ENCODE data around the gene CATSPER4.
"Not testable (repeated sequence)": the region's sequence is repeated elsewhere in the genome, so short reads cannot be mapped to it uniquely, and the experiment has no call there.

Gene CATSPER4

DNA sequence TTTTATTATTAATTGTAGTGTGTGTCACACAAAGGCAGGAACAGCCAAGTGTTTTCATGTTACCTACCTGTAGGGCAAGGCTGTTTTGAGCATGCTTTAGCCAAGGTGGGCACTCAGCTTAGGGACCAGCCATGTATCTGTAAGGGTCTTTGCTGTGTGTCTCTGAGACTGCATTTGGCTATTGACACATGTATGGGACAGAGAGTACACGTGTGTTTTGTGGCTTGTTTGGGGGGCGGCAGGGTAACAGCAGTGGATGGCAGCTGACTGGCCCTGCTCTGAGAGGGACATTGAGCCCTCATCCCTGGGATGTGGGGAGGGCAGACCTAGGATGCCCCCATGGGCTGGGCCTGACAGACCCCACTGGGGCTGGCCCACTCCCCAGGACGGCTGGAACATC, 6.9 kb downstream of the CATSPER4 start:
- no peak for DNase-seq

- no peak for DNase-seq
These were observed 7.4 kb downstream of the CATSPER4 start for GRCh38 chr1:26197813-26198212.

DNA sequence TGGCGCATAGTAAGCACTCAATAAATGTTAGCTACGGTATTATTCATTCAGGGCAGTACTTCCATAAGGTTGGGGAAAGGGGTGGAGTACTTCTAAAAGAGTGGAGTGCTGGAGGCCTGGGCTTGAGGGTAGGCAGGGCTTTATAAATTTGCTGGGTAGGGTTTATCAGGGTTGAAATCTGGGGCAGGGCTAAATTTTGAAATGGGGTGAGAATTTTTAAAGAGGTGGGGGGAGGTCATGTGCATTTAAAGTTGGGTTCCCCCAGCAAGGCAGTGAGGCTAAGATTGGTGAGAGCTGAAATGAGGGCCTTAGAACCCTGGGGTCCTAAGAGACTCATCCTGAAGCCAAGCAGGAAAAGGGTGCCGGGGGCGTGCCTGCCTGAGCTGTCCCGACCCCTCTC, 10.0 kb downstream of the CATSPER4 start:
- no peak for DNase-seq

DNA sequence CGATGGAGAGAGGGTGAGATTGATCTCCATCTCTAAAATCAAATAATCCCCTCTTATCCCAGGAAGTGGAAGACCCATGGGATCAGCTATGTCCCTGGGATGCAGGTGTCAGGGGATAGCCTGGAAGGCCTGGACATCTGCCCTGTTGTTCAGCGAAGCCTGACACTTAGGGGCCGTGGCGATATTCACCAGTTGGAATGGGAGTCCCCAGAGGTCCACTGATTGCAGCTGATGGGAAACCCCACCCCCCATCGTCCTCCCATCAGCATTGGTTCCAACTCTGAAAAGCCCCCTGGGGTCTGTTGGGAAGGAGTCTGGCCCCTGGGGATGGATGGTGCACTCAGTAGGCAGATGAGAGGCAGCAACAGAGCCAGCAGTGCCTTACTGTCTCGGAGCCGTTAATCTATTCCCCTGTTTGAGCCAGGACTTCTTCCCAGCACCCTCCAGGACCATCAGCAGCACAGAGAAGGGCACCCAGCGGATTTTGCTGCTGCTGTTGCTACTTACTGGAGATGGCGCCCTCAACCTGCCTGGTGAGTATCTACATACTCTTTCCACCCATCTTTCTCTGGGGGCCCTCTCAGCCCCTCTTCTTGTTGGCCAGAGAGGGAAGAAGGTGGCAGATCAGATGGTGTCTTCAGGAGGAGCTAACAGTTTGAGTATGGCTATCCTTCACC, 13.4 kb downstream of the CATSPER4 start:
- DNase-seq, result peak; percentile 31

GRCh38 chr1:26210147-26210870, 19.9 kb downstream of the CATSPER4 start:
- no peak for DNase-seq

DNA sequence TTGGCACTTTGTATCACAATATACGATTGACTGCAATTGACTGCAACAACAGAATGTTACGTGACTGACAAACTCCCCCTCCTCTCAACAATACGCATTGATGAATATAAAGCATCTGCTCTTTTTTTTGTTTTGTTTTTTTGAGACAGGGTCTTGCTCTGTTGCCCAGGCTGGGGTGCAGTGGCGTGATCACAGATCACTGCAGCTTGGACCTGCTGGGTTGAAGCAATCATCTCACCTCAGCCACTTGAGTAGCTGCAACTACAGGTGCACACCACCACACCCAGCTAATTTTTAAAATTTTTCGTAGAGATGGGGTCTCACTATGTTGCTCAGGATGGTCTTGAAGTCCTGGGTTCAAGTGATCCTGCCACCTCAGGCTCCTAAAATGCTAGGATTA, 22.3 kb downstream of the CATSPER4 start:
- no peak for DNase-seq

DNA sequence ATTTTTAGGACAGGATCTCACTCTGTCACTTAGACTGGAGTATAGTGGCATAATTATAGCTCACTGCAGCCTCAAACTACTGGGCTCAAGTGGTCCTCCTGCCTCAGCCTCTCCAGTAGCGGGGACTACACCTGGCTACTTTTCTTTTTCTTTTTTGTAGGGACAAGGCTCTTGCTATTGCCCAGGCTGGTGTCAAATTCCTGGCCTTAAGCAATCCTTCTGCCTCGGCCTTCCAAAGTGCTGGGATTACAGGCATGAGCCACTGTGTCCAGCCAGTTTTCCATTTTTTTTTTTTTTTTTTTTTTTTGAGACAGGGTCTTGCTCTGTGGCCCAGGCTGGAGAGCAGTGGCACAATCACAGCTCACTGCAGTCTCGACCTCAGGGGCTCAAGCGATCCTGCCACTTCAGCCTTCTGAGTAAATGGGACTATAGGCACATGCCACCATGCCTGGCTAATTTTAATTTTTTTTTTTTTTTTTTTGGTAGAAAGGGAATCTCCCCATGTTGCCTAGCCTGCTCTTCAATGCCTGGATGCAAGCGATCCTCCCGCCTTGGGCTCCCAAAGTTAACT, 23.0 kb downstream of the CATSPER4 start:
- no peak for DNase-seq

GRCh38 chr1:26215246-26215645, 24.8 kb downstream of the CATSPER4 start:
- no peak for DNase-seq

GRCh38 chr1:26218906-26219494, 28.6 kb downstream of the CATSPER4 start:
- DNase-seq, result no peak

- peak; percentile 21 for DNase-seq
These were observed 30.0 kb downstream of the CATSPER4 start for GRCh38 chr1:26220199-26220912.

- no peak for DNase-seq
These were observed 30.7 kb downstream of the CATSPER4 start for GRCh38 chr1:26221094-26221493.

GRCh38 chr1:26224606-26225005, 34.2 kb downstream of the CATSPER4 start:
- no peak for DNase-seq

DNA sequence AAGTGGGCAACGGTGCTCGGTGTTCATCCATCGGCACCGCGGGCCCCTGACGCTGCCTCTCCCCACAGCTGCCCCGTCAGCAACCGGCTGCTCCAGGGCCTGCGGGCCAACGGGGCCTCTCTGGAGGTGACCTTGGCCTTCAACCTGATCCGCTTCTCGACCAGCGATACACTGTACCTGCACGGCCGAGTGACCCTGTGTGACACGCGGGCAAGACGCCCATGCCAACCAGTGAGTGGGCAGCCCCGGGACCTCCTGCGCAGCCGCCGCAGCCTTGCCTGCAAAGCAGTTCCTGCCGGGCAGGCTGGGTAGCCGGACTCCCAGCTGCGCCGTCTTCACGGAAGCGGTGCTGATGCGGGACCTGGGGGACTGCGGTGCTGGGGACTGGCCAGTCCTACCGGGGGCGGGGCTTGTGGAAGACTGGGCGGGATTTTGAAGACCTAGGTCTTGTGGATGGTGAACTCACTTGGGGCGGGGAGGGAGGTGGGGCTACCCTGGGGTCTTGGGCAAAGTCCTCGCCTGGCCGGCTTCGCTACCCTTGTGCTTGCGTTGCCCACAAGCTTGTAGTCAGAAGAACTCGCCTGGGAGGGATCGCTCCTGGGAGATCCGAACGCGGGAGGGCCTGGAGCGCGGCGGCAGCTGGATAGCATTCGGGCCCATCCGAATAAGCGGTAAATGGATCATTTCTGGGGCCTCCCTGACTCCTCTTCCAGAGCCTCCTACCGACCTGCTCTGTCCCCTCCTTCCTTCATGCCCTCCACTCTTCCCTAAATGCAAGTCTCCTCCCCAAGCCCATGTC, 34.8 kb downstream of the CATSPER4 start:
- no peak for DNase-seq

GRCh38 chr1:26230682-26231081, 40.3 kb downstream of the CATSPER4 start:
- DNase-seq, result not testable (repeated sequence)

DNA sequence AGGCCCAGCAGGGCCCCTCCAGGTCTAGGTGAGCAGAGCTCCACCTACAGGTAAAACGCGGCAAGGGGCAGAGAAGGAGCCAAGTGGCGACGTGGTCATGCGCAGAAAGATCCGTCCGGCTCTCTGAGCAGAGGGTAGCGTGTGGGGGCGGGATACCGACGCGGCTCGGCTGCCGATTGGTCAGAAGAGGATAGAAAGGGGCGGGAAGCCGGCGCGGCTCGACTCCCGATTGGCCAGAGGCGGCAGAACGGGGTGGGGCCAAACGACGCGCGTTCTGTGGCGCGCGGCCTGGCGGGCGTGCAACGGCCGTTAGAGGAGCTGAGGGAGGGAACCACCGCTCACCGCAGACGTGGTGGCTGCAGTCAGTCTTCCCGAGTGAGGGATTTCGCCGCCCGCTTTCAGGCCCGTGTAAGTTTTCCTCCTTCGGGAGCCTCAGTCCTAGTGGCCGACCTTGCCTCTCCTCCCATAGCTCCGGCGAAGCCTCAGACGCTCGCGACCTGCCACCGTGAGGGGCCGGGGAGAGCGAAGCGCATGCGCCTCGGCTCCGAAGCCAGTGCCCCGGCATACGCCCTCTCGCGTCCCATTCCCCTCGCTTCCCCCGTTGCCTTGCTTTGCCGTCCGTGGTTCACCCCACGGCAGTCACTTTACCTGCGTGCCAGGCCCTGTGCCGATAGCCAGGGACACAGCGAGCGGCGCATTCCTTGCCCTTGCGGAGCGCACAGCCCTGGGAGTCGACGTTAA, 43.7 kb downstream of the CATSPER4 start, which contains the start of gene CEP85:
Gene CEP85, plus strand, starts transcription at position 298 of the 741 bp plus-strand sequence. CDS start 5,584 bp downstream, outside the sequence.
- peak; percentile 79 for DNase-seq

GRCh38 chr1:26234644-26235370, 44.4 kb downstream of the CATSPER4 start:
- DNase-seq, result no peak

GRCh38 chr1:26237230-26237966, 47.0 kb downstream of the CATSPER4 start:
- DNase-seq, result no peak

DNA sequence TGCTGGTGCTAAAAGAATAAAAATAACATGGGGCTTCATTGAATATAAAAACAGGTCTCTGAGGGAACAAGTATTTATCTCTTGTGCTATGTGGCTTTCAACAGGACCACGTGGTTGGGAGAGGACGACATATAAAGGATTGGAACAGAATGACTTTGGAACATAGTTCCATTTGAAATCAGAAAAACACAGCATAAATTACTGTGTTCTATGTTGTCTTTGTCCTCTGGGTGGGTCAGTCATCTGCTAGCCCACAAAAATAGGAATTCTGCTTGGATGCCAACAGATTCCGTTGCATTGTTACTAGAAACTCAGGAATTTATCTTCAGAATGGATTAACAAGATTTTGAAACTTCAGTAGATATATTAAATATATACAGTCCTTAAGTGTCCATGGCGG, 49.5 kb downstream of the CATSPER4 start:
- no peak for DNase-seq
